CD14-positive monocyte (primary cell): ENCODE results near the gene RPTOR. TPM values are rescaled to one million over a fixed set of nuclear protein-coding genes. Genes with fewer than 3 reads are reported as not detected.

ENCODE experiments used
- DNase-seq, 3 donors: peaks; one replicate each; pipeline ENCODE4 v3.0.0-alpha.2; 2011 to 2022
- H2AFZ ChIP-seq: 2 replicates; pipeline ENCODE4 v1.6.0; 2012; ENCODE audit warnings: mild to moderate bottlenecking, low read depth, low read length, inconsistent platforms; ENCODE audit not compliant: insufficient read depth, poor library complexity, severe bottlenecking
- H3K27ac ChIP-seq, 2 donors: 1 replicate in 1 of 2; 2 replicates in 1 of 2; pipeline ENCODE4 v1.5.1; 2012 to 2013; ENCODE audit warnings: low read length in 2 of 2, control low read depth in 1 of 2, inconsistent platforms in 1 of 2, low read depth in 1 of 2, mild to moderate bottlenecking in 1 of 2
- H3K27me3 ChIP-seq, 2 donors: one replicate each; pipeline versions ENCODE4 v1.6.0 to v1.6.1; 2011 to 2013; ENCODE audit warnings: low read length in 2 of 2; ENCODE audit not compliant: control insufficient read depth in 2 of 2, insufficient read depth in 2 of 2
- H3K36me3 ChIP-seq, 2 donors: replicated peaks in 1 of 2; 1 replicate in 1 of 2; 2 replicates in 1 of 2; pipeline versions ENCODE4 v1.5.1 to v1.6.1; 2012 to 2013; ENCODE audit warnings: low read length in 2 of 2, control low read depth in 1 of 2, inconsistent platforms in 1 of 2, mild to moderate bottlenecking in 1 of 2; ENCODE audit not compliant: insufficient read depth in 2 of 2, control insufficient read depth in 1 of 2
- H3K4me1 ChIP-seq, 2 donors: 1 replicate in 1 of 2; 2 replicates in 1 of 2; pipeline versions ENCODE4 v1.5.1 to v1.6.1; 2012 to 2013; ENCODE audit warnings: low read length in 2 of 2, control low read depth in 1 of 2, inconsistent platforms in 1 of 2, mild to moderate bottlenecking in 1 of 2, moderate library complexity in 1 of 2; ENCODE audit not compliant: insufficient read depth in 2 of 2, control insufficient read depth in 1 of 2
- H3K4me2 ChIP-seq: replicated peaks from 2 replicates; pipeline ENCODE3; 2012; ENCODE audit warnings: low read length, moderate library complexity, mild to moderate bottlenecking; ENCODE audit not compliant: poor library complexity, severe bottlenecking; ENCODE audit errors: extremely low read depth
- H3K4me3 ChIP-seq, 3 experiments: fragments of 200-600 bp in 1 of 3; sonication (generic) in 1 of 3; replicated peaks in 1 of 3; 1 replicate in 2 of 3; 2 replicates in 1 of 3; pipeline ENCODE4 v1.5.1; 2011 to 2013; ENCODE audit warnings: low read length in 3 of 3, mild to moderate bottlenecking in 3 of 3, control low read depth in 2 of 3, low read depth in 2 of 3, inconsistent platforms in 1 of 3, moderate library complexity in 1 of 3
- H3K79me2 ChIP-seq: 2 replicates; pipeline ENCODE4 v1.6.0; 2012; ENCODE audit warnings: mild to moderate bottlenecking, control low read depth, inconsistent platforms, low read length, moderate library complexity; ENCODE audit not compliant: insufficient read depth
- H3K9ac ChIP-seq: 2 replicates; pipeline ENCODE4 v1.6.0; 2017; ENCODE audit warnings: low read length, mild to moderate bottlenecking; ENCODE audit not compliant: insufficient read depth, poor library complexity, severe bottlenecking
- H3K9me3 ChIP-seq, 2 donors: replicated peaks in 1 of 2; 1 replicate in 1 of 2; 2 replicates in 1 of 2; pipeline versions ENCODE4 v1.5.1 to v1.6.1; 2012 to 2013; ENCODE audit warnings: low read length in 2 of 2, control low read depth in 1 of 2; ENCODE audit not compliant: control insufficient read depth in 1 of 2, insufficient read depth in 1 of 2
- H4K20me1 ChIP-seq: 2 replicates; pipeline ENCODE4 v1.6.0; 2012; ENCODE audit warnings: mild to moderate bottlenecking, low read length, control low read depth, moderate library complexity; ENCODE audit not compliant: insufficient read depth
- H3K27ac Mint-ChIP-seq, 7 donors: one replicate each; pipeline ENCODE4 v1.8.0; 2020; ENCODE audit warnings: mild to moderate bottlenecking in 7 of 7, mixed read lengths in 7 of 7, moderate library complexity in 6 of 7, inconsistent platforms in 2 of 7
- H3K27me3 Mint-ChIP-seq, 3 donors: one replicate each; pipeline ENCODE4 v1.8.0; 2021 to 2022; ENCODE audit warnings: low read depth in 3 of 3, mild to moderate bottlenecking in 3 of 3, mixed read lengths in 3 of 3, moderate library complexity in 3 of 3, inconsistent platforms in 1 of 3
- H3K36me3 Mint-ChIP-seq, 2 donors: one replicate each; pipeline ENCODE4 v1.8.0; 2020; ENCODE audit warnings: mixed read lengths in 2 of 2, inconsistent platforms in 1 of 2, mild to moderate bottlenecking in 1 of 2
- H3K4me1 Mint-ChIP-seq: one replicate; pipeline ENCODE4 v1.8.0; 2020; ENCODE audit warnings: mild to moderate bottlenecking, mixed read lengths
- H3K4me3 Mint-ChIP-seq, 2 donors: one replicate each; pipeline ENCODE4 v1.8.0; 2020; ENCODE audit warnings: mild to moderate bottlenecking in 2 of 2, mixed read lengths in 2 of 2, moderate library complexity in 1 of 2
- H3K9me3 Mint-ChIP-seq, 7 donors: one replicate each; pipeline ENCODE4 v1.8.0; 2020 to 2022; ENCODE audit warnings: mixed read lengths in 7 of 7, mild to moderate bottlenecking in 6 of 7, moderate library complexity in 6 of 7, inconsistent platforms in 2 of 7
- WGBS: methylation state at CpG from one replicate; pipeline ENCODE4 v1.1.5; 2013; ENCODE audit warnings: missing lambda C conversion rate; ENCODE audit not compliant: insufficient coverage; 5-methylcytosine and 5-hydroxymethylcytosine counted together
- intact Hi-C, 2 donors: fragments of 100-400 bp; cut with micrococcal nuclease; formaldehyde crosslinking; loops; one replicate each; pipeline versions ENCODE4 v1.15.0 to v1.15.1; 2023
- polyA plus RNA-seq, 3 donors: library from polyadenylated mRNA; depleted of rRNA in 1 of 3; unstranded in 2 of 3; stranded (reverse) in 1 of 3; fragments of 300-500 nt in 2 of 3; fragments of >200 nt in 1 of 3; fragmentation: Illumina TruSeq in 2 of 3; gene quantifications; 1 replicate in 2 of 3; 2 replicates in 1 of 3; pipeline ENCODE4 v1.2.3, GENCODE V29; 2012 to 2021
- TF ChIP-seq, protein P1 (sequence below): fragments of 200-600 bp; IDR thresholded peaks from one replicate; pipeline ENCODE4 v1.8.0; 2022; ENCODE audit warnings: antibody characterized with exemption, mild to moderate bottlenecking

RPTOR gene
- polyA plus RNA-seq, 3 donors: 1.1 to 8.7 (median 2.6) TPM

DNA sequence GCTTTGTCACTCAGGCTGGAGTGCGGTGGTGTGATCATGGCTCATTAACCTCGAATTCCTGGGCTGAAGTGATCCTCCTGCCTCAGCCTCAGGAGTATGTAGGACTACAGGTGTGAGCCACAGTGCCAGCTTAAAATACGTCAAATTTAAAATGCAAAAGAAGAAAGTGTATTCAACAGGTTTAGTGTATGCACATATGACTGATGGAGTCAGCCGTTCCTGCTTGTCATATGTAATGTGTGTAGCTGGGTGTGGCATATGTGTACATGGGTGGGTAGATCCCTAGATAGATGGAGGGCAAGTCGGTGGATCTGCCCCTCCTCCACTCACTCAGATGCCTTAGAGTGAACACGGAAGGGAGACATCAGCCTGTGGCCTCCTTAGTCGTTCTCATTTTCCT lies 111.0 kb downstream of the RPTOR start:
- Histone ChIP-seq H3K9me3 (peaks cover 11 to 35% of the 10 kb centered on the region in 2 donors), H3K27me3 (no peaks in the 10 kb centered on the region), H3K4me2 (no peak overlapping the region), H3K9ac (no peak overlapping the region), H3K4me3 (no peak overlapping the region), H3K27ac (no peak overlapping the region), H2AFZ (no peak overlapping the region), H4K20me1 (peaks cover 13% of the 10 kb centered on the region), H3K4me1 (no peaks in the 10 kb centered on the region), H3K36me3 (no peaks in the 10 kb centered on the region), H3K79me2 (peaks cover 15% of the 10 kb centered on the region)
- Mint-ChIP-seq H3K27me3 (no peaks in the 10 kb centered on the region), H3K27ac (no peak overlapping the region), H3K36me3 (peaks cover 10 to 20% of the 10 kb centered on the region in 2 donors), H3K4me1 (peaks cover 3% of the 10 kb centered on the region), H3K9me3 (peaks cover 19 to 30% (median 20%) of the 10 kb centered on the region in 7 donors), H3K4me3 (no peak overlapping the region)
- TF ChIP-seq, protein P1, sequence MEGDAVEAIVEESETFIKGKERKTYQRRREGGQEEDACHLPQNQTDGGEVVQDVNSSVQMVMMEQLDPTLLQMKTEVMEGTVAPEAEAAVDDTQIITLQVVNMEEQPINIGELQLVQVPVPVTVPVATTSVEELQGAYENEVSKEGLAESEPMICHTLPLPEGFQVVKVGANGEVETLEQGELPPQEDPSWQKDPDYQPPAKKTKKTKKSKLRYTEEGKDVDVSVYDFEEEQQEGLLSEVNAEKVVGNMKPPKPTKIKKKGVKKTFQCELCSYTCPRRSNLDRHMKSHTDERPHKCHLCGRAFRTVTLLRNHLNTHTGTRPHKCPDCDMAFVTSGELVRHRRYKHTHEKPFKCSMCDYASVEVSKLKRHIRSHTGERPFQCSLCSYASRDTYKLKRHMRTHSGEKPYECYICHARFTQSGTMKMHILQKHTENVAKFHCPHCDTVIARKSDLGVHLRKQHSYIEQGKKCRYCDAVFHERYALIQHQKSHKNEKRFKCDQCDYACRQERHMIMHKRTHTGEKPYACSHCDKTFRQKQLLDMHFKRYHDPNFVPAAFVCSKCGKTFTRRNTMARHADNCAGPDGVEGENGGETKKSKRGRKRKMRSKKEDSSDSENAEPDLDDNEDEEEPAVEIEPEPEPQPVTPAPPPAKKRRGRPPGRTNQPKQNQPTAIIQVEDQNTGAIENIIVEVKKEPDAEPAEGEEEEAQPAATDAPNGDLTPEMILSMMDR: no peak
- WGBS: 100% methylated on average over 4 of the region's 7 CpGs
- intact Hi-C loops: no loop called here
- no peak for DNase-seq

DNA sequence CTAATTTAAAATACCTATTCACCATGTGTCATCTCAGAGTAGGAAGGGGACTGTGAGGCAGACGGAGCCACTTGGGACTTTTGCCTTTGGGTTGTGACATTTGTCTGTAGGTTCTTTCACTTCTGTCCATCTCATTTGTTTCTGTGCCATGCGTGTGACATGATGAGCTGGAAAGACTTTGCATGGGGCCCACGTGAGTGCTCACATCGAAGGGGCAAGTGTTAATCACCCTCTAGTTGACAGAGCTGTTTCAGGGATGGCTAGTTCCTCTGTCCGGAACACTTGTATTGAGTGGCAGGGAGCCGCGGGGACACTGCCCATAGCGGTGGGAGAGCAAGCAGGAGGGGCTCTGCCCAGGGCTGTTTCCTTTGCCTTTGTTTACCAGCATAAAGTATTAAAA lies 112.0 kb downstream of the RPTOR start:
- Histone ChIP-seq H3K9me3 (peaks cover 11 to 35% of the 10 kb centered on the region in 2 donors), H3K27me3 (no peaks in the 10 kb centered on the region), H3K9ac (no peak overlapping the region), H3K79me2 (peaks cover 15% of the 10 kb centered on the region), H4K20me1 (peaks cover 18% of the 10 kb centered on the region), H2AFZ (no peak overlapping the region), H3K4me1 (no peaks in the 10 kb centered on the region), H3K4me3 (no peak overlapping the region), H3K4me2 (no peak overlapping the region), H3K27ac (no peak overlapping the region), H3K36me3 (no peaks in the 10 kb centered on the region)
- no peak overlapping the region for H3K4me3 Mint-ChIP-seq
- H3K4me1 Mint-ChIP-seq: peaks cover 3% of the 10 kb centered on the region
- no peak for DNase-seq
- peaks cover 17 to 30% (median 20%) of the 10 kb centered on the region in 7 donors for H3K9me3 Mint-ChIP-seq
- peaks cover 7 to 15% of the 10 kb centered on the region in 2 donors for H3K36me3 Mint-ChIP-seq
- intact Hi-C loops: no loop called here
- TF ChIP-seq, protein P1: no peak
- H3K27me3 Mint-ChIP-seq: no peaks in the 10 kb centered on the region
- no peak overlapping the region for H3K27ac Mint-ChIP-seq
- 94% methylated on average over 4 of the region's 8 CpGs for WGBS
